Measurements from ENCODE around the gene LGALS13. TPM values are rescaled to one million over a fixed set of nuclear protein-coding genes. Genes with fewer than 3 reads are reported as not detected.
A peak's percentile ranks its signal among the peaks of the same experiment; 100 is the strongest.

The LGALS13 gene
- total and polyA plus RNA-seq, 2 experiments from 2014 or later = not detected

DNA sequence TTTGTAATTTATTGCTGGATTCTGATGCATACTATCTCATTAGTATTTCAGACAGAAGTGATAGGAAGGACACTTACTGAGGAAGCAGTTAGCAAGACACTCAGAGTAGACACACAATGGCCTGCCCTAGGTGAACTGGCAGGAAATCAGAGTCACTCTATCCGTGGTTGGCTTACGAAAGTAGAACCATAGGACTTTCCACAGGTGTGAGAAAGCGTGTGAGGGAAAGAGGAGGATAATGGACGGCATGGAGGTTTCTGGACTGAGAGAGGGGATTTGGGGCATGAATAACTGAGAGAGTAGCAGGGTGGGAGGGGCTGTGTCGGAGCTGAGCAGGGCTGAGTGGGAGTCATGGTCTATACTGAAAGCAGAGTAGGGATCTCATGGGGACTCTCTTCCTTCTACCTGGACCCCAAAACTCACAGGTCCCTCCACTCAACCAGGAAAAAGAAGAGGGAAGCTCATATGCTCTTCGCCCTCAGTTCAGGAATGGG, 43.7 kb upstream of the LGALS13 start:
- no peaks in the 10 kb centered on the region for H3K27me3 ChIP-seq
- H3K36me3 ChIP-seq = no peaks in the 10 kb centered on the region
- no peaks in the 10 kb centered on the region for H3K9me3 ChIP-seq (ENCODE audit: low read depth)
- H3K4me3 ChIP-seq = no peak overlapping the region
- peaks cover 4% of the 10 kb centered on the region for H3K4me1 ChIP-seq (ENCODE audit: low read depth)
- TF ChIP-seq, protein P1, sequence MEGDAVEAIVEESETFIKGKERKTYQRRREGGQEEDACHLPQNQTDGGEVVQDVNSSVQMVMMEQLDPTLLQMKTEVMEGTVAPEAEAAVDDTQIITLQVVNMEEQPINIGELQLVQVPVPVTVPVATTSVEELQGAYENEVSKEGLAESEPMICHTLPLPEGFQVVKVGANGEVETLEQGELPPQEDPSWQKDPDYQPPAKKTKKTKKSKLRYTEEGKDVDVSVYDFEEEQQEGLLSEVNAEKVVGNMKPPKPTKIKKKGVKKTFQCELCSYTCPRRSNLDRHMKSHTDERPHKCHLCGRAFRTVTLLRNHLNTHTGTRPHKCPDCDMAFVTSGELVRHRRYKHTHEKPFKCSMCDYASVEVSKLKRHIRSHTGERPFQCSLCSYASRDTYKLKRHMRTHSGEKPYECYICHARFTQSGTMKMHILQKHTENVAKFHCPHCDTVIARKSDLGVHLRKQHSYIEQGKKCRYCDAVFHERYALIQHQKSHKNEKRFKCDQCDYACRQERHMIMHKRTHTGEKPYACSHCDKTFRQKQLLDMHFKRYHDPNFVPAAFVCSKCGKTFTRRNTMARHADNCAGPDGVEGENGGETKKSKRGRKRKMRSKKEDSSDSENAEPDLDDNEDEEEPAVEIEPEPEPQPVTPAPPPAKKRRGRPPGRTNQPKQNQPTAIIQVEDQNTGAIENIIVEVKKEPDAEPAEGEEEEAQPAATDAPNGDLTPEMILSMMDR (IDR thresholded peaks at IDR 0.05; ENCODE audit: low read depth, low read length) = no peak
- DNase-seq (ENCODE audit: low read depth in 1 of 2, low spot score in 1 of 2) = no peak
- H3K27ac ChIP-seq = no peak overlapping the region

DNA sequence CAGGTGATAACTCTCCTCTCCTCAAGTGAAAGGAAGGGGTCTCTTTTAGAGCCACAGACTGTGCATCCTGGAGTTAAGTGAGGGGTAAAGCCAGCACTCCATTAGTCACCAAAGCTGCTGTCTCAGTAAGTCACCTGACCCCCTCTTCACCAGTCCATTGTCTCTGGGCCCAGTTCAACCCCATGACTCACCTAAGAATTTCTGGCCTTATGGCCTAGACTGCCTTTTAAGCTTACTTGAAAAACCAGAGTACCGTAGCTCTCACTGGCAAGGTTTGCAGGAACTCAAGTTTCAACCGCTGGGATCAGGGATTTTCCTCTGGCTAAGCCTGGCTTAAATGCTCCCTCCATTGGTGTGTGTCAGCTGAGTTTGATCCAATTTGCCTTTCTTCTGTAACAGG, 38.9 kb upstream of the LGALS13 start:
- TF ChIP-seq, protein P1 (IDR thresholded peaks at IDR 0.05; ENCODE audit: low read depth, low read length) = no peak
- peak in 1 of 2 donors; percentile 3 for DNase-seq (ENCODE audit: low read depth in 1 of 2, low spot score in 1 of 2)
- Histone ChIP-seq H3K4me1 (ENCODE audit: low read depth) (no peaks in the 10 kb centered on the region), H3K4me3 (no peak overlapping the region), H3K36me3 (no peaks in the 10 kb centered on the region), H3K27ac (no peak overlapping the region), H3K27me3 (peaks cover under 1% of the 10 kb centered on the region), H3K9me3 (ENCODE audit: low read depth) (no peaks in the 10 kb centered on the region)

DNA sequence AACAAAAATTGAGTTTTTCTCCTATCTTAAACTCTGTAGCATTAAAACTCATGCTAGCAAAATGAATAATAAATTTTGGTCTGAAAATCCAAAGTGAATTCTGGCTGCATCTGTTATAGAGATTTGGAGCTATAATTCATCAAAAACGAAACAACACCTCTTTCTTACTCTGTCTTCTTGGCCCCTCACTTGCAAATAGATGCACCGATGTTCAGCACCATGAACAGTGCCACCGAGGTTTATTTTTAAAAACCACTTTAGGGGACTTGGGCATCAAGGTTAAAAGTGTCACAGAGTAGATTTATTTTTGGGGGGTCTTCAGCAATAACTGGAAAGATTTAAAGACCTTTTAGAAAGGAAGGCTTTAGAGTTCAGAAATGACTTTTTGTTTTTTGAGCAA, 36.3 kb upstream of the LGALS13 start:
- H3K27ac ChIP-seq = no peak overlapping the region
- H3K4me3 ChIP-seq = no peak overlapping the region
- H3K9me3 ChIP-seq (ENCODE audit: low read depth) = no peaks in the 10 kb centered on the region
- H3K4me1 ChIP-seq (ENCODE audit: low read depth) = no peaks in the 10 kb centered on the region
- TF ChIP-seq, protein P1 (IDR thresholded peaks at IDR 0.05; ENCODE audit: low read depth, low read length) = no peak
- peak in 1 of 2 donors; percentile 37 for DNase-seq (ENCODE audit: low read depth in 1 of 2, low spot score in 1 of 2)
- peaks cover 12% of the 10 kb centered on the region for H3K27me3 ChIP-seq
- H3K36me3 ChIP-seq = no peaks in the 10 kb centered on the region

DNA sequence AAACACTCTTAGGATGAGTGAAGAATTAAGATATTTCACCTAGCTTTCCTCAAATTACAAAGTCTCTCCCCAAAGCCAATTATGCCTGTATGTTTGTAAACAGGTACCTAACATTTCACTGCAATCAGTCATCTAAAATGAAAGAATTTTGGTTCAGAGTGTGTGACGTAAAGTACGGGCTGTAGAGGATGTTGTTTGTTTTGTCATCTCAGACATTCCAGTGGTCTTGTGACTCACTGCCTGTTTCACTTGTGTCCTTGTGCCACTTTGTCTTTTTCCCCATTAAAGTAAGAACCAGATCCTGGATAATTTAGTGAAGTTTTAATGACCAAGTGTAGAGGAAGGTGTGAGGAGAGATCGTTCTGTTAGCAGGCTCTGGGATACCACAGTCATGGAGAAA, 33.7 kb upstream of the LGALS13 start:
- no peaks in the 10 kb centered on the region for H3K9me3 ChIP-seq (ENCODE audit: low read depth)
- TF ChIP-seq, protein P1 (IDR thresholded peaks at IDR 0.05; ENCODE audit: low read depth, low read length) = no peak

DNA sequence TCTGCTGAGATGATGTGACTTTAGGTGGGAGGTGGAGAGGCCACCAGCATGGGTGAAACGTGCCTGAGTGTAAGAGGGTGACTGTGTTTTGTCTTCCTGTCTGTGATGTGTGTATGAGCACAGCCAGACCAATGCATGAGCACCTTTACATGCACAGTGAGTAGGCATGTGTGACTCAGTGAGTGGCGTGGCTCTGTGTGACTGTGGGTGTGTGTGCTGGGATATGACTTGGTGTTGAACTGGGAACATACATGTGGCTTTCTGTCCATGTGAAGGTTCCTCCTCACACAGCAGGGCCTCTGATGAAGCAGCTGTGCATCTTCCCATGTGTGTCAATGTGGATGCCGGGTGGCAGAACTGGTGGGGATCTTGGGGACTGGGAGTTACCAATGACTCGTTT, 19.9 kb upstream of the LGALS13 start:
- Histone ChIP-seq H3K36me3 (no peaks in the 10 kb centered on the region), H3K4me1 (ENCODE audit: low read depth) (no peaks in the 10 kb centered on the region), H3K27ac (no peak overlapping the region), H3K4me3 (no peak overlapping the region), H3K27me3 (no peaks in the 10 kb centered on the region), H3K9me3 (ENCODE audit: low read depth) (no peaks in the 10 kb centered on the region)
- TF ChIP-seq, protein P1 (IDR thresholded peaks at IDR 0.05; ENCODE audit: low read depth, low read length) = no peak
- no peak for DNase-seq (ENCODE audit: low read depth in 1 of 2, low spot score in 1 of 2)

More for the DNA sequence above, 33.7 kb upstream of the LGALS13 start:
- DNase-seq (ENCODE audit: low read depth in 1 of 2, low spot score in 1 of 2) = peak in 1 of 2 donors; percentile 3
- H3K27me3 ChIP-seq = peaks cover 12% of the 10 kb centered on the region
- no peak overlapping the region for H3K4me3 ChIP-seq
- no peaks in the 10 kb centered on the region for H3K36me3 ChIP-seq
- no peak overlapping the region for H3K27ac ChIP-seq
- no peaks in the 10 kb centered on the region for H3K4me1 ChIP-seq (ENCODE audit: low read depth)

Measured in cardiac muscle cell (in vitro differentiated cells and primary cell).